Endothelial cell (in vitro differentiated cells): ENCODE measurements around the gene GPR37. TPM values are rescaled to one million over a fixed set of nuclear protein-coding genes. Genes with fewer than 3 reads are reported as not detected.

Experiments
- DNase-seq: peaks from one replicate; pipeline ENCODE4 v3.0.0; 2021; ENCODE audit warnings: low spot score
- H3K27ac Mint-ChIP-seq: one replicate; pipeline ENCODE4 v1.8.0; 2021; ENCODE audit warnings: mixed read lengths, inconsistent platforms; ENCODE audit not compliant: unreplicated experiment
- H3K27me3 Mint-ChIP-seq: one replicate; pipeline ENCODE4 v1.8.0; 2021; ENCODE audit warnings: mild to moderate bottlenecking, moderate library complexity, mixed read lengths, inconsistent platforms; ENCODE audit not compliant: unreplicated experiment
- H3K36me3 Mint-ChIP-seq: one replicate; pipeline ENCODE4 v1.8.0; 2021; ENCODE audit warnings: mild to moderate bottlenecking, low read depth, mixed read lengths, inconsistent platforms; ENCODE audit not compliant: unreplicated experiment
- H3K4me1 Mint-ChIP-seq: one replicate; pipeline ENCODE4 v1.8.0; 2021; ENCODE audit warnings: mild to moderate bottlenecking, mixed read lengths, inconsistent platforms; ENCODE audit not compliant: unreplicated experiment
- H3K4me3 Mint-ChIP-seq: one replicate; pipeline ENCODE4 v1.8.0; 2021; ENCODE audit warnings: mild to moderate bottlenecking, mixed read lengths, inconsistent platforms; ENCODE audit not compliant: unreplicated experiment
- H3K9me3 Mint-ChIP-seq: one replicate; pipeline ENCODE4 v1.8.0; 2021; ENCODE audit warnings: mixed read lengths, inconsistent platforms; ENCODE audit not compliant: unreplicated experiment
- CTCF ChIP-seq: fragments of 200-600 bp; sonication (generic); IDR thresholded peaks from one replicate; pipeline ENCODE4 v1.5.0; 2021; ENCODE audit warnings: antibody characterized with exemption; ENCODE audit not compliant: unreplicated experiment
- long read RNA-seq: library from polyadenylated mRNA; unstranded; transcript quantifications from one replicate; pipeline ENCODE4 v2.0.0, GENCODE V29; 2020; ENCODE audit not compliant: unreplicated experiment
- total RNA-seq: library from RNA; stranded (reverse); fragmentation: NEBNext Ultra II Directional; extraction: Animal tissue kit (Norgen Biotek cat#: 25700); gene quantifications from one replicate; pipeline ENCODE4 v1.2.1, GENCODE V29; 2021; ENCODE audit not compliant: unreplicated experiment

GPR37 gene
- 7.1 TPM for total RNA-seq
- long read RNA-seq, partial matches to known transcripts, result 0 of 3 reads
- long read RNA-seq, other reads (novel, unspliced or antisense), result 0 of 3 reads

- DNase-seq, result peak; percentile 66
- Mint-ChIP-seq H3K4me1 (peaks cover 14% of the 10 kb centered on the region), H3K27me3 (peaks cover 9% of the 10 kb centered on the region), H3K9me3 (no peaks in the 10 kb centered on the region), H3K36me3 (peaks cover 6% of the 10 kb centered on the region), H3K27ac (no peak within 1 kb of the TSS), H3K4me3 (peak within 1 kb of the TSS; percentile 93)
- no peak for TF ChIP-seq CTCF
Measured at GRCh38 chr7:124765401-124766352, at the start of gene GPR37. Gene GPR37 (minus strand): TSS chr7:124765792. CDS start chr7:124764976, 816 bp downstream.

DNA sequence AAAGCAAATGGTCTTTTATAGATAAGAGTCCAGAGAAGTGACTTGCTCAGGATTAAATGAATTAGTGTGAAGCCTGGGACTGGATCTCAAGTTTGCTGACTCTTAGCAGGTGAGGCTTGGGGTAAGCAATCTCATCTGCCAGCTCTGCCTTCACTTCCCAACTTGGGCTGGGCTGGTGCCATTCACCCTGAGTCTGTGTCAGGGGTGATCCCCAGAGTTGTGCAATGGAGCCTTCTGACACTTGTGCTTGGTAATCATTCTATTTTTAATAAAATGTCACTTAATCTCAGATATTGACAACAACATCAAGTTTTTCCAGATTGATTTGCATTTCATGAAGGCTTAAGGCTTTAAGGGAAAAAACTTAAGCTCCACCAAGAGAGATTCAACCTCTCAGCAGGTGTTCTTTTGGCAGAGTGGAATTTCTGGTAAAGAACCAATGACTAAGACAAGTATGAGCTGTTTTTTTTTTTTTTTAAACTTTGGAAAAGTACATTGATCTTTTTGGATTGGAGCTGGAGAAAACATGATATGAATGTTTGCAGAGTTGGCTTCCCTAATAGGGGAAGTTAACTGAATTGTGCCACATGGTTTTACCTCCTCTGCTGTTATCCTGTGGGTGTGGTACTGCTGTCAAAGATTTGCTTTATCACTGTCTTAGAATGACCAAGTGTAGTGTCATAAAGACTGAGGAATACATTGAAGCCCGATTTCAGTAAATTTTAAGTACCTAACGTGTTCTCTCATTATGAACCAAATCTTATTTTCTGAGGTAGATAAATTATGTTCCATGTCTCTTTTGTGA is 48.6 kb upstream of the GPR37 start:
- no peak overlapping the region for H3K27ac Mint-ChIP-seq
- no peak overlapping the region for H3K4me3 Mint-ChIP-seq
- H3K4me1 Mint-ChIP-seq, result peaks cover 21% of the 10 kb centered on the region
- no peaks in the 10 kb centered on the region for H3K36me3 Mint-ChIP-seq
- H3K27me3 Mint-ChIP-seq, result no peaks in the 10 kb centered on the region
- TF ChIP-seq CTCF, result no peak
- no peaks in the 10 kb centered on the region for H3K9me3 Mint-ChIP-seq
- DNase-seq, result no peak

- H3K36me3 Mint-ChIP-seq, result no peaks in the 10 kb centered on the region
- H3K27me3 Mint-ChIP-seq, result no peaks in the 10 kb centered on the region
- H3K9me3 Mint-ChIP-seq, result no peaks in the 10 kb centered on the region
- H3K4me3 Mint-ChIP-seq, result no peak overlapping the region
- no peak overlapping the region for H3K27ac Mint-ChIP-seq
- TF ChIP-seq CTCF, result no peak
- no peak for DNase-seq
- H3K4me1 Mint-ChIP-seq, result peaks cover 21% of the 10 kb centered on the region
Measured at GRCh38 chr7:124812764-124813163, 47.2 kb upstream of the GPR37 start.

GRCh38 chr7:124811341-124811740 is 45.7 kb upstream of the GPR37 start:
- Mint-ChIP-seq H3K4me1 (peaks cover 21% of the 10 kb centered on the region), H3K27me3 (no peaks in the 10 kb centered on the region), H3K9me3 (no peaks in the 10 kb centered on the region), H3K4me3 (no peak overlapping the region), H3K27ac (no peak overlapping the region), H3K36me3 (no peaks in the 10 kb centered on the region)
- no peak for TF ChIP-seq CTCF
- DNase-seq, result no peak
